ENCODE results near the gene LSAMP. TPM values are rescaled to one million over a fixed set of nuclear protein-coding genes. Genes with fewer than 3 reads are reported as not detected.

LSAMP gene
- total and polyA plus RNA-seq, 9 of the 15 experiments (the other 6 are each of a cell fraction or from before 2014, with no cell fraction given): 0.09 to 0.11 TPM; not detected in 7

GRCh38 chr3:115982629-115983028, 462.7 kb downstream of the LSAMP start:
- H3K9ac ChIP-seq (ENCODE audit: insufficient read depth in 1 of 2, low read depth in 2 of 2, low read length in 2 of 2): no peak overlapping the region
- no TSS peak for BruUV-seq (replicated peaks)
- intact Hi-C loops (cut with micrococcal nuclease): no loop called here
- H3K36me3 ChIP-seq (ENCODE audit: control insufficient read depth, insufficient read depth, low read length): no peaks in the 10 kb centered on the region
- H3K4me2 ChIP-seq (ENCODE audit: insufficient read depth, low read length): no peak overlapping the region
- no peaks in the 10 kb centered on the region for H3K79me2 ChIP-seq (ENCODE audit: control insufficient read depth, insufficient read depth, low read length)
- no peaks in the 10 kb centered on the region for H4K20me1 ChIP-seq (replicated peaks; ENCODE audit: control insufficient read depth, insufficient read depth, low read length)
- H3K27ac ChIP-seq (ENCODE audit: extremely low read depth, low read depth, low read length): no peak overlapping the region
- ATAC-seq (peak; percentile 61), FAIRE-seq (no peak), DNase-seq (ENCODE audit: extremely low read depth in 1 of 4, low spot score in 3 of 4) (peak in 2 of 4 experiments; percentile 16 to 17)
- no peaks in the 10 kb centered on the region for H3K9me1 ChIP-seq (ENCODE audit: control insufficient read depth, insufficient read depth, low read length)
- in situ Hi-C loops (cut with MboI): no loop called here
- H3K9me3 ChIP-seq (replicated peaks; ENCODE audit: control insufficient read depth, insufficient read depth, low read depth, low read length): peaks cover 5% of the 10 kb centered on the region; the same call in 1 of the 2 replicates
- no peak overlapping the region for H2AFZ ChIP-seq (ENCODE audit: low read depth, low read length)
- 0% methylated on average over 1 of the region's 2 CpGs for WGBS (ENCODE audit: insufficient coverage, low coverage, missing lambda C conversion rate)
- H3K27me3 ChIP-seq (ENCODE audit: control insufficient read depth in 2 of 2, insufficient read depth in 2 of 2, low read length in 2 of 2): no peaks in the 10 kb centered on the region
- CTCF ChIA-PET (ENCODE audit: low intra/inter-chr PET ratio): no interaction called here
- H3K4me3 ChIP-seq: no peak overlapping the region
- POLR2A ChIA-PET: no interaction called here
- H3K4me1 ChIP-seq (replicated peaks in 1 of 2; ENCODE audit: control insufficient read depth in 2 of 2, insufficient read depth in 2 of 2, low read length in 2 of 2): peaks cover 0 to 3% of the 10 kb centered on the region in 2 experiments; a peak in 1 of 5 replicates
- TF ChIP-seq ZBTB26 (CRISPR knock-in tag; IDR thresholded peaks at IDR 0.05) (no peak), KDM1A (IDR thresholded peaks at IDR 0.05) (peak; percentile 78 to 82), PBX2 (CRISPR knock-in tag; IDR thresholded peaks at IDR 0.05; ENCODE audit: low read depth) (no peak), PBX2 (tag; conservative IDR thresholded peaks at IDR 0.05; ENCODE audit: low read depth) (peak; percentile 61), SMARCB1 (IDR thresholded peaks at IDR 0.05; ENCODE audit: insufficient read length, low read depth) (no peak), TEAD4 (IDR thresholded peaks at IDR 0.05; ENCODE audit: low read length) (0 out of 2 replicates have a peak, but pooled peaks have one; percentile 17), TEAD4 (CRISPR knock-in tag; IDR thresholded peaks at IDR 0.05; ENCODE audit: borderline replicate concordance) (no peak), ARID1B (IDR thresholded peaks at IDR 0.05) (peak; percentile 59; the same call in 1 of the 2 replicates), TCF3 (CRISPR knock-in tag; IDR thresholded peaks at IDR 0.05) (0 out of 2 replicates have a peak, but pooled peaks have one; percentile 16), DNMT1 (IDR thresholded peaks at IDR 0.05) (no peak), MAFG (tag; conservative IDR thresholded peaks at IDR 0.05) (no peak), SAP30 (IDR thresholded peaks at IDR 0.05; ENCODE audit: borderline replicate concordance, insufficient read depth, low read depth, low read length, poor library complexity, severe bottlenecking) (no peak), HMGXB4 (CRISPR knock-in tag; IDR thresholded peaks at IDR 0.05) (no peak), HDAC2 (IDR thresholded peaks at IDR 0.05) (peak; percentile 59; the same call in 1 of the 2 replicates), RCOR1 (IDR thresholded peaks at IDR 0.05; ENCODE audit: borderline replicate concordance in 1 of 2, low read depth in 2 of 2, low read length in 2 of 2) (peak; percentile 42 to 89; a peak in 2 of 4 replicates), THAP7 (CRISPR knock-in tag; IDR thresholded peaks at IDR 0.05) (no peak), CBFA2T3 (IDR thresholded peaks at IDR 0.05) (peak; percentile 68), ZNF384 (IDR thresholded peaks at IDR 0.05; ENCODE audit: low read depth, low read length) (peak; percentile 84), DPF2 (IDR thresholded peaks at IDR 0.05) (peak; percentile 26; the same call in 1 of the 2 replicates)
